Measurements from ENCODE around the gene C3orf62.
"Not testable (repeated sequence)": the region's sequence is repeated elsewhere in the genome, so short reads cannot be mapped to it uniquely, and the experiment has no call there.

Gene C3orf62

DNA sequence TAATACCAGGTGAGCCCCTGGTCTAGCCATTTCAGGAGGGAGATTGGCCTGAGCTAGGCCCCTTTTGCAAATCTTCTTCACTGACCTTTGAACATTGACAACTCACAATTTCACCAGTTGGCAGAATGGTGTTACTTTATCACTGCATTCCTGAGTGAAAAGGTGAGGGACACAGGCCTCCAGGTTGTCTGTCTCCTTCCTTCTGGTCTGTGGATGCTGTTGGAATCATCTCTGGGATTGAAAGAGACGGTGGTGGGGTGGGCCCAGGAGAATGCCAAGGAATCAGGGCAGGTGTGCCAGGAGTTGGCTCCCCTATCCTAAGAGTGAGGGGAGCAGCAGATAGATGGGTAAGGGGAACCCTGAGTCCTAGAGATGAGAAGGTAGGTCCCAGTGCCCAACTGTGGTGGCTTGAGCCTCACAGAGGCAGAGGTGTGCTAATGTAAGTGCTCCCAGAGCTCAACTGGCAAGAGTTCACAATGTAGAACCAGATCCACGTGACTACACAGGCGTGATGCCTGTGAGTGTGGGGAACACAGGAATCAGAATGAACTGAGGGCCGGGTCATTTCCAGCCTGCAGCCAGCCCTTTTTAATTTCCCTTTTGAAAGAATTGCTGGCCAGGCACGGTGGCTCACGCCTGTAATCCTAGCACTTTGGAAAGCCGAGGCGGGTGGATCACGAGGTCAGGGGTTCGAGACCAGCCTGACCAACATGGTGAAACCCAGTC lies 11.2 kb downstream of the C3orf62 start:
- H3K4me3 ChIP-seq (ENCODE audit: low read length) = no peak overlapping the region
- H3K27me3 ChIP-seq (ENCODE audit: control insufficient read depth, insufficient read depth, low read length) = no peaks in the 10 kb centered on the region
- no peak overlapping the region for H3K9ac ChIP-seq (ENCODE audit: low read depth, low read length)
- H3K4me1 ChIP-seq (ENCODE audit: control insufficient read depth, insufficient read depth, low read length) = no peaks in the 10 kb centered on the region
- no peaks in the 10 kb centered on the region for H3K9me3 ChIP-seq (replicated peaks; ENCODE audit: low read length)
- no peak overlapping the region for H3K4me2 ChIP-seq (ENCODE audit: low read length)
- peaks cover 4% of the 10 kb centered on the region for H3K36me3 ChIP-seq (ENCODE audit: insufficient read depth, low read length)

DNA sequence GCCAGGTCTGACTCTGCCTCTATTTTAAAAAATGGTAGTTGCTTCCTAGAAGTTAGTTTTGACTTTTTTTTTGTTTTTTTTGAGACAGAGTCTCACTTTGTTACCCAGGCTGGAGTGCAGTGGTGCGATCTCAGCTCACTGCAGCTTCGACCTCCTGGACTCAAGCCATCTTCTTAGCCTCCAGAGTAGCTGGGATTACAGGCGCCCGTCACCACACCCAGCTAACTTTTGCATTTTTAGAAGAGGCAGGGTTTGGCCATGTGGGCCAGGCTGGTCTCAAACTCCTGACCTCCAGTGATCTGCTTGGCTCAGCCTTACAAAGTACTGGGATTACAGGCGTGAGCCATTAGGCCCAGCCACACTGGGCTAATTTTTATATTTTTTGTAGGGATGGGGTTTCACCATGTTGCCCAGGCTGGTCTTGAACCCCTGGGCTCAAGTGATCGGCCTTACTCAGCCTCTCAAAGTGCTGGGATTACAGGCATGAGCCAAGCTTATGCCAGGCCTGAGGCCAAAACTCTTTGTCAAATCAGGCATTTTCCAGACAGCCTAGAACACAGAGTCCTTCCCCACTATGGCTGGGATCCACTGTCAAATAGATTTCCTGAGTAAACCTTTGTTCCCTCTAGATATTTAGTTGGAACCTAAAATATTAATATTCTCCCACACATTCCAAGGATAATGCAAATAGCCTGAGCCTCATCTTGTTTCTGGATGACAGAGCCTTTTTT lies 13.7 kb downstream of the C3orf62 start:
- Histone ChIP-seq H3K27me3 (ENCODE audit: control insufficient read depth, insufficient read depth, low read length) (no peaks in the 10 kb centered on the region), H3K9ac (ENCODE audit: low read depth, low read length) (no peak overlapping the region), H3K4me3 (ENCODE audit: low read length) (no peak overlapping the region), H3K4me1 (ENCODE audit: control insufficient read depth, insufficient read depth, low read length) (no peaks in the 10 kb centered on the region), H3K36me3 (ENCODE audit: insufficient read depth, low read length) (no peaks in the 10 kb centered on the region), H3K4me2 (ENCODE audit: low read length) (no peak overlapping the region), H3K9me3 (replicated peaks; ENCODE audit: low read length) (no peaks in the 10 kb centered on the region)

DNA sequence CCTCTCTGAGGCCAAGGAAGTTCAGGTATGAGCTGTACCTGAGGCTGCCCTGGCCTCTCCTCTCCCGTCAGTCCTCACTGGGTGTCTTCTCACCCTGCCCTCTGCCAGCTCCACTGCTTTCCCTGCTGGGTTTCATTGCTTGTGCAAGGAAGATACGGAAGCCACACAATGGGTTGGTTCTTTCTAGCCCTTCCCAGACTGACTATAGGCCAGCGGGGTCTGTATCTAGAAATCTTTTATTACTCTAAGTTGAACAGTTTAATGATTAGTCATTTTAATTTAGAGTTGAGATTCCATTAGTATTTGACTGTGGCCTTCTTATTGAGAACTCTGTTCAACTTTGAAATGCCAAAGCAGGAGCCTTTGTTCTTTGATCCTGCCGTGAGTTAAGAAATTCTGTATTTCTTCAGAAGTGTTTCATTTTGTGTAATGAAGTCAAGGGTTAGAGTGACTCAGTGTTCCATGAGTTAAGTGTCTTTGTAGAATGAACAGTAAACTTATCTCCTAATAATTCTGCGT lies 16.2 kb downstream of the C3orf62 start:
- Histone ChIP-seq H3K27me3 (ENCODE audit: control insufficient read depth, insufficient read depth, low read length) (no peaks in the 10 kb centered on the region), H3K4me1 (ENCODE audit: control insufficient read depth, insufficient read depth, low read length) (no peaks in the 10 kb centered on the region), H3K9ac (ENCODE audit: low read depth, low read length) (no peak overlapping the region), H3K36me3 (ENCODE audit: insufficient read depth, low read length) (peaks cover 6% of the 10 kb centered on the region), H3K9me3 (replicated peaks; ENCODE audit: low read length) (no peaks in the 10 kb centered on the region), H3K4me2 (ENCODE audit: low read length) (no peak overlapping the region), H3K4me3 (ENCODE audit: low read length) (no peak overlapping the region)

DNA sequence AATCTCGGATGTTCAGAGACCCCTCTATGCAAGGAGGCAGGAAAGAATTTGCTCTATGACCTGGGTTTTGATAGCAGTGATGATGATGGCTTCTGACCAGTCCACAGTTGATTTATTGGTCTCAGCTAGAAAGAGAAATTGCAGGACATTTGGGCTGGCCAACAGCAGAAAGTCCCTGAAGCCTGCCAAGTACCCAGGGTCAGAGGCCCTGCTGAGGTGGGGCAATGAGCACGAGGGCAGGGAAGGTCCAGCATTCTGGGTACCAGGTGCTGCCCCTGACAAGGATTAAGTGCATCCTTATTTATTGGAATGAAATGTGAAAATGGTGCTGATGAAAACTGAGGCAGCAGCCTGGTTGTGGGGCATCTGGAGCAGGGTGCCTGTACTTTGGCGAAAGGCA lies 19.8 kb downstream of the C3orf62 start:
- Histone ChIP-seq H3K27me3 (ENCODE audit: control insufficient read depth, insufficient read depth, low read length) (no peaks in the 10 kb centered on the region), H3K4me3 (ENCODE audit: low read length) (no peak overlapping the region), H3K4me1 (ENCODE audit: control insufficient read depth, insufficient read depth, low read length) (no peaks in the 10 kb centered on the region), H3K9me3 (replicated peaks; ENCODE audit: low read length) (no peaks in the 10 kb centered on the region), H3K4me2 (ENCODE audit: low read length) (no peak overlapping the region), H3K36me3 (ENCODE audit: insufficient read depth, low read length) (peaks cover 7% of the 10 kb centered on the region), H3K9ac (ENCODE audit: low read depth, low read length) (no peak overlapping the region)

DNA sequence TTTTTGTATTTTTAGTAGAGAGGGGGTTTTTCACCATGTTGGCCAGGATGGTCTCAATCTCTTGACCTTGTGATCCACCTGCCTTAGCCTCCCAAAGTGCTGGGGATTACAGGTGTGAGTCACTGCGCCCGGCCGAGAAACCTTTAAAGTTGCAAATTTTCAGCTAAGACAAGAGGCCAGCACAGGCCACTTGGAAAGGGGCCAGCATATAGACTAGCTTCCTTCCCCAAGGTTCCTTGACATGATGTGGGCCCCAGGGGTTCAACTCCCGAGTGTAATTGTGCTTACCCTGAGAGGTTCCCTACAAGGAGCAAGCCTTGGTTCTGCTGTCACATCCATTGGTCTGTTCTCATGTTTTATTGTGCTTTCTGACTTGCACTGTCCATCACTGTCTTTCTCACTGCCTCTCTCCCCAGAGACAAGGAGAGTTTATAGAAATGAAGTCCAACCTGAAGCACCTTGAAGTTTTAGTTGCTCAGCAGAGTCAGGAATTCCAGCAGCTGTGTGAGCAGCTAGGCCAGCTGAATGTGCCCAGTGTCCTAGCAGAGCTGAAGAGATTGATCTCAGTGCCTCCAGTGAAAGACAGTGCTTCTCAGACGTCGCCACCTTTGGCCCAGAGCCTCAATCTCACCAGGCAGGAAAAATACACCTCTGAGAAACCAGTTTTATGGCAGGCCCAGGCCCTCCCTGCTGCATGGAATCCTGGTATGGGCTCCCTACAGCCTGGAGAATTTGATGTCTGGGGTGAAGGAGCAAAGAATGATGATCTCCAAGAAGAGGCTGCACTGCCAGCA lies 21.1 kb downstream of the C3orf62 start:
- Histone ChIP-seq H3K36me3 (ENCODE audit: insufficient read depth, low read length) (peaks cover 7% of the 10 kb centered on the region), H3K4me3 (ENCODE audit: low read length) (no peak overlapping the region), H3K9me3 (replicated peaks; ENCODE audit: low read length) (no peaks in the 10 kb centered on the region)

DNA sequence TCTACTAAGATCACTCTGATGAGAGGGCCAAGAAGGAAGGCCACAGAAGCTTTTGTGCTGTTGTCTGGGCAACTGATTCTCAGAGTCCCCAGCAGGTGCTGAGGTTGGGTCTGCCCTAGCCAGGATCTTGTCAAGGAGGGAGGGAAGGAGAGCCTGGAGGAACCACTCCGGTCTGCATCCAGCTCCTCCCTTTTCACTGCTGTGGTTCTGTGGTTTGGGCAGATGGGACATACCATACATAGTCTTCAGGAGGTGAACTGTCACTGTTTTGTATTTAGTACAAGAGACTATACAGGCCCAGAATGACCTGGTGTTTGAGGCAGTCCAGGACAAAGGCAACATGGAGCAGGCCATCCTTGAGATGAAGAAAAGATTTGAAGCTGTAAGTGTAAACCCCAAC lies 21.9 kb downstream of the C3orf62 start:
- Histone ChIP-seq H3K9ac (ENCODE audit: low read depth, low read length) (no peak overlapping the region), H3K4me1 (ENCODE audit: control insufficient read depth, insufficient read depth, low read length) (no peaks in the 10 kb centered on the region), H3K36me3 (ENCODE audit: insufficient read depth, low read length) (peaks cover 7% of the 10 kb centered on the region), H3K27me3 (ENCODE audit: control insufficient read depth, insufficient read depth, low read length) (no peaks in the 10 kb centered on the region), H3K4me2 (ENCODE audit: low read length) (no peak overlapping the region), H3K9me3 (replicated peaks; ENCODE audit: low read length) (no peaks in the 10 kb centered on the region), H3K4me3 (ENCODE audit: low read length) (no peak overlapping the region)

More for the DNA sequence above, 21.1 kb downstream of the C3orf62 start:
- Histone ChIP-seq H3K9ac (ENCODE audit: low read depth, low read length) (no peak overlapping the region), H3K27me3 (ENCODE audit: control insufficient read depth, insufficient read depth, low read length) (no peaks in the 10 kb centered on the region), H3K4me1 (ENCODE audit: control insufficient read depth, insufficient read depth, low read length) (no peaks in the 10 kb centered on the region), H3K4me2 (ENCODE audit: low read length) (no peak overlapping the region)

DNA sequence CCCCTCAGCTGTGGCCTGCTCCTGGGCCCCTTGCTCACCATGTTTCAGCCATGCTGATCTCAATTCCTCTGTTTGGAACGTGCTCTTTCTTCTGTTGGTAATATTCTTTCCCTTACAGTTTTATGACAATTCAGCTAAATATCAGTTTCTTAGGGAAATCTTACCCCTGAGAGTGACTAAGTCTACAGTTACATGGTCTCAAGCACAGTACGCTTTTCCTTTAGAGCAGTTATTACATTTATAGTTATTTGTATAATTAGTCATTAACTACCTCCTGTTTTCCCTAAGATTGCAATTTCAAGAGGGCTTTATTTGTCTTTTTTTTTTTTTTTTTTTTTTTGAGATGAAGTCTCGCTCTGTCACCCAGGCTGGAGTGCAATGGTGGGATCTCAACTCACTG lies 23.5 kb downstream of the C3orf62 start:
- H3K4me2 ChIP-seq (ENCODE audit: low read length) = no peak overlapping the region
- peaks cover 7% of the 10 kb centered on the region for H3K36me3 ChIP-seq (ENCODE audit: insufficient read depth, low read length)
- no peaks in the 10 kb centered on the region for H3K9me3 ChIP-seq (replicated peaks; ENCODE audit: low read length)
- H3K4me3 ChIP-seq (ENCODE audit: low read length) = no peak overlapping the region
- H3K9ac ChIP-seq (ENCODE audit: low read depth, low read length) = no peak overlapping the region
- no peaks in the 10 kb centered on the region for H3K27me3 ChIP-seq (ENCODE audit: control insufficient read depth, insufficient read depth, low read length)
- no peaks in the 10 kb centered on the region for H3K4me1 ChIP-seq (ENCODE audit: control insufficient read depth, insufficient read depth, low read length)

DNA sequence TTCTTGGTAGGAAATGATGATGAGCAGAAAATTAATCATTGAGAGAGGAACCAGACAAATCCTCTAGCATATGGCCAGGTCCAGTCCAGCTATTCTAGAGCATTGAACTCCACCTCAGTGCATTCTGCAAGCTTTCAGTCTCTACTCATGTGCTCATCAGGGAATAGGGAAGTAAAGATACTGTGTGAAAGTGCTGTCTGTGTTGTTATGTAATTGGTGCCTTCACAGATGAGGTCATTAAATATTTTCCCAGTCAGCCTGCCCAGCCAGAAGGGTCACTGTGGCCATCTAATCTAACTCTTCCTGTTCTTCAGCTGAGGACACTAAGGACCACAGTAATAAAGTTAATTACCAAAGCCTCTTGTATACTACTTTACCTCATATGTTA lies 28.2 kb downstream of the C3orf62 start:
- no peaks in the 10 kb centered on the region for H3K9me3 ChIP-seq (replicated peaks; ENCODE audit: low read length)
- no peaks in the 10 kb centered on the region for H3K4me1 ChIP-seq (ENCODE audit: control insufficient read depth, insufficient read depth, low read length)
- H3K27me3 ChIP-seq (ENCODE audit: control insufficient read depth, insufficient read depth, low read length) = no peaks in the 10 kb centered on the region
- no peak overlapping the region for H3K4me2 ChIP-seq (ENCODE audit: low read length)
- no peaks in the 10 kb centered on the region for H3K36me3 ChIP-seq (ENCODE audit: insufficient read depth, low read length)
- no peak overlapping the region for H3K9ac ChIP-seq (ENCODE audit: low read depth, low read length)
- no peak overlapping the region for H3K4me3 ChIP-seq (ENCODE audit: low read length)

DNA sequence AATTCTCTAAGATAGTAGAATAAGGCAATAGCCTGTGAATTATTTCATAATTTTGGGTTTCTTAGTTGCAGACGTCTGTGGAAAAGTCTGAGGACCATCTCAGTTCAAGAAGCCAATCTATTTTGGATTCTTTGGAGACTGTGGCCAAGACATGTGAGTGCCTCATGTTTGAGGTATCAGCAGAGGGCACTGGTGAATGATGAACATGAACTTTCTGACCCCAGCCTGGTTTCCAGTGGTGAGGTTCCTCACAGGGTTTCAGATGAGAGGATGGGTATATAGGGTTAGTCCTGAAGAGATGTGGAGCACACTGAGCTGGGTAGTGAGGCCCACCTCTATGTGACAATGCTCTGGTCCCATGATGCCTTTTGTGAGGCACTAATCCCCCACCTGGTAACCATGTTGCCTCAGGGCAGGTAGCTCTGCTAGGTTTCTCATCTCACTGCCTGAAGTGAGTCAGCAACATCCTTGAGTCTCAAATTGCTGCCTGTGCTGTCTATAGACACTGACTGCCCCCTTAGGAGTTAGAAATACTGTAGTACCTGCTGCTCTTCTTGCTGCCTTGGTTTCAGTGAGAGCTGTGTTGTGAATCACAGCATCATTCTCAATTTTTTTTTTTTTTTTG lies 32.3 kb downstream of the C3orf62 start:
- Histone ChIP-seq H3K9me3 (replicated peaks; ENCODE audit: low read length) (no peaks in the 10 kb centered on the region), H3K4me2 (ENCODE audit: low read length) (no peak overlapping the region), H3K27me3 (ENCODE audit: control insufficient read depth, insufficient read depth, low read length) (no peaks in the 10 kb centered on the region), H3K4me3 (ENCODE audit: low read length) (no peak overlapping the region), H3K9ac (ENCODE audit: low read depth, low read length) (no peak overlapping the region), H3K4me1 (ENCODE audit: control insufficient read depth, insufficient read depth, low read length) (no peaks in the 10 kb centered on the region), H3K36me3 (ENCODE audit: insufficient read depth, low read length) (peaks cover 3% of the 10 kb centered on the region)

DNA sequence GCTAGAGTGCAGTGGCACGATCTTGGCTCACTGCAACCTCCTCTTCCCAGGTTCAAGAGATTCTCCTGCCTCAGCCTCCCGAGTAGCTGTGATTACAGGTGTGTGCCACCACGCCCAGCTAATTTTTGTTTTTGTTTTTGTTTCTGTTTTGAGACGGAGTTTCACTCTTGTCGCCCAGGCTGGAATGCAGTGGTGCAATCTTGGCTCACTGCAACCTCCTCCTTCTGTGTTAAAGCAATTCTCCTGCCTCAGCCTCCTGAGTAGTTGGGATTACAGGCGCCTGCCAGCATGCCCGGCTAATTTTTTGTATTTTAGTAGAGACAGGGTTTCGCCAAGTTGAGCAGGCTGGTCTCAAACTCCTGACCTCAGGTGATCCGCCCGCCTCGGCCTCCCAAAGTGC lies 36.9 kb downstream of the C3orf62 start:
- not testable (repeated sequence) for H3K4me3 ChIP-seq (ENCODE audit: low read length); H3K4me2 ChIP-seq (ENCODE audit: low read length); H3K4me1 ChIP-seq (ENCODE audit: control insufficient read depth, insufficient read depth, low read length); H3K9me3 ChIP-seq (replicated peaks; ENCODE audit: low read length); H3K27me3 ChIP-seq (ENCODE audit: control insufficient read depth, insufficient read depth, low read length); H3K36me3 ChIP-seq (ENCODE audit: insufficient read depth, low read length); H3K9ac ChIP-seq (ENCODE audit: low read depth, low read length)
